ENCODE measurements around the gene DOCK4. TPM values are rescaled to one million over a fixed set of nuclear protein-coding genes. Genes with fewer than 3 reads are reported as not detected.

DOCK4 gene
- total RNA-seq, 1 experiment from 2014 or later = 4.9 TPM

GRCh38 chr7:111871283-111871682 is 334.9 kb downstream of the DOCK4 start:
- Histone ChIP-seq H3K4me1 (ENCODE audit: insufficient read depth, low read length) (peaks cover 5% of the 10 kb centered on the region; the same call in 1 of the 2 replicates), H3K27me3 (ENCODE audit: insufficient read depth, low read length) (no peaks in the 10 kb centered on the region), H2AK5ac (ENCODE audit: insufficient read length, low read length) (no peak overlapping the region), H3K27ac (ENCODE audit: insufficient read length, low read depth, low read length) (no peak overlapping the region), H3K4ac (ENCODE audit: low read depth, low read length) (no peak overlapping the region), H4K8ac (replicated peaks; ENCODE audit: insufficient read length, low read depth, low read length) (no peak overlapping the region), H4K91ac (ENCODE audit: insufficient read length, low read depth, low read length) (no peak overlapping the region), H3K9ac (ENCODE audit: extremely low read depth, insufficient read length, low read length) (no peak overlapping the region), H3K23ac (ENCODE audit: insufficient read length, low read depth, low read length) (no peak overlapping the region), H3K4me2 (ENCODE audit: insufficient read depth, insufficient read length, low read length) (no peak overlapping the region), H4K5ac (ENCODE audit: insufficient read length, low read depth, low read length) (no peak overlapping the region), H2BK15ac (ENCODE audit: low read depth, low read length) (no peak overlapping the region), H4K20me1 (ENCODE audit: control insufficient read depth, insufficient read depth, insufficient read length) (no peaks in the 10 kb centered on the region), H3K18ac (ENCODE audit: insufficient read length, low read depth, low read length) (no peak overlapping the region), H3K79me1 (ENCODE audit: insufficient read depth, low read depth, low read length, poor library complexity, severe bottlenecking) (no peaks in the 10 kb centered on the region), H2BK5ac (ENCODE audit: insufficient read length, low read length) (no peak overlapping the region), H3K56ac (ENCODE audit: insufficient read length, low read depth, low read length) (no peak overlapping the region), H3K9me3 (ENCODE audit: control insufficient read depth, low read depth, low read length) (no peaks in the 10 kb centered on the region), H3K23me2 (ENCODE audit: insufficient read length, low read depth, low read length, poor library complexity, severe bottlenecking) (no peaks in the 10 kb centered on the region), H2BK12ac (ENCODE audit: insufficient read length, low read depth, low read length) (no peak overlapping the region), H3T11ph (ENCODE audit: low read length) (no peak overlapping the region), H2BK120ac (ENCODE audit: low read depth, low read length, poor library complexity, severe bottlenecking) (no peak overlapping the region), H3K79me2 (ENCODE audit: insufficient read depth, low read length) (no peaks in the 10 kb centered on the region), H2AFZ (ENCODE audit: low read length) (no peak overlapping the region), H3K14ac (ENCODE audit: insufficient read depth, low read length) (no peak overlapping the region), H2BK20ac (ENCODE audit: low read depth, low read length, poor library complexity, severe bottlenecking) (no peak overlapping the region)
- DNase-seq = no peak
- Mint-ChIP-seq H3K9me3 (no peaks in the 10 kb centered on the region), H3K4me3 (no peak overlapping the region), H3K27me3 (ENCODE audit: low read depth) (no peaks in the 10 kb centered on the region), H3K27ac (no peak overlapping the region; a peak in 1 of 7 replicates), H3K4me1 (peaks cover 19 to 20% of the 10 kb centered on the region in 2 experiments), H3K36me3 (ENCODE audit: insufficient read depth in 1 of 3, low read depth in 3 of 3) (peaks cover 0 to 10% (median 4%) of the 10 kb centered on the region in 3 experiments; a peak in 4 of 7 replicates)
- WGBS (ENCODE audit: extremely low coverage, insufficient read length, low lambda C conversion rate) = no CpG with 5 or more reads among the region's 1 CpG
- TF ChIP-seq, protein P1, sequence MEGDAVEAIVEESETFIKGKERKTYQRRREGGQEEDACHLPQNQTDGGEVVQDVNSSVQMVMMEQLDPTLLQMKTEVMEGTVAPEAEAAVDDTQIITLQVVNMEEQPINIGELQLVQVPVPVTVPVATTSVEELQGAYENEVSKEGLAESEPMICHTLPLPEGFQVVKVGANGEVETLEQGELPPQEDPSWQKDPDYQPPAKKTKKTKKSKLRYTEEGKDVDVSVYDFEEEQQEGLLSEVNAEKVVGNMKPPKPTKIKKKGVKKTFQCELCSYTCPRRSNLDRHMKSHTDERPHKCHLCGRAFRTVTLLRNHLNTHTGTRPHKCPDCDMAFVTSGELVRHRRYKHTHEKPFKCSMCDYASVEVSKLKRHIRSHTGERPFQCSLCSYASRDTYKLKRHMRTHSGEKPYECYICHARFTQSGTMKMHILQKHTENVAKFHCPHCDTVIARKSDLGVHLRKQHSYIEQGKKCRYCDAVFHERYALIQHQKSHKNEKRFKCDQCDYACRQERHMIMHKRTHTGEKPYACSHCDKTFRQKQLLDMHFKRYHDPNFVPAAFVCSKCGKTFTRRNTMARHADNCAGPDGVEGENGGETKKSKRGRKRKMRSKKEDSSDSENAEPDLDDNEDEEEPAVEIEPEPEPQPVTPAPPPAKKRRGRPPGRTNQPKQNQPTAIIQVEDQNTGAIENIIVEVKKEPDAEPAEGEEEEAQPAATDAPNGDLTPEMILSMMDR (conservative IDR thresholded peaks at IDR 0.05) = no peak
